DMS114 treated with DMSO at 0.1 percent for 48 hours (cell line): ENCODE measurements around the gene TWNK.

Experiments used
- DNase-seq: peaks from one replicate; lab custom pipeline; 2025; ENCODE audit not compliant: unreplicated experiment; lab: John Stamatoyannopoulos, UW

TWNK gene

GRCh38 chr10:100986952-100987684, at the start of gene TWNK, which contains the start of gene MRPL43:
Gene TWNK (plus strand): TSS chr10:100987543. CDS start chr10:100988211, 668 bp downstream.
Gene MRPL43 (minus strand): TSS chr10:100987497. CDS start chr10:100987443, 54 bp downstream.
- DNase-seq: peak; percentile 82

- DNase-seq: no peak
Measured at GRCh38 chr10:100939763-100940344, 47.5 kb upstream of the TWNK start.

- DNase-seq: no peak
Measured at GRCh38 chr10:100942229-100942628, 45.1 kb upstream of the TWNK start.

GRCh38 chr10:100943508-100943907, 43.8 kb upstream of the TWNK start:
- DNase-seq: no peak

GRCh38 chr10:100945754-100946153, 41.6 kb upstream of the TWNK start:
- DNase-seq: no peak

- DNase-seq: no peak
Measured at GRCh38 chr10:100948916-100949315, 38.4 kb upstream of the TWNK start.

- no peak for DNase-seq
Measured at GRCh38 chr10:100960251-100960650, 27.1 kb upstream of the TWNK start.

- DNase-seq: no peak
Measured at GRCh38 chr10:100962351-100963080, 24.8 kb upstream of the TWNK start.

GRCh38 chr10:100963826-100964225, 23.5 kb upstream of the TWNK start:
- no peak for DNase-seq

GRCh38 chr10:100965820-100966219, 21.5 kb upstream of the TWNK start:
- no peak for DNase-seq

- no peak for DNase-seq
Measured at GRCh38 chr10:100966887-100967286, 20.5 kb upstream of the TWNK start.

GRCh38 chr10:100967332-100967731, 20.0 kb upstream of the TWNK start:
- DNase-seq: no peak

- DNase-seq: no peak
Measured at GRCh38 chr10:100968062-100968736, 19.1 kb upstream of the TWNK start.

- DNase-seq: no peak
Measured at GRCh38 chr10:100968863-100969186, 18.5 kb upstream of the TWNK start.

- DNase-seq: peak; percentile 33
Measured at GRCh38 chr10:100969187-100970075, 17.9 kb upstream of the TWNK start, which contains the start of gene SEMA4G. Gene SEMA4G (plus strand): TSS chr10:100969504. CDS start chr10:100972913, 3,409 bp downstream.

GRCh38 chr10:100970076-100970913, 17.0 kb upstream of the TWNK start:
- DNase-seq: no peak

GRCh38 chr10:100970914-100971811, 16.2 kb upstream of the TWNK start:
- no peak for DNase-seq

- DNase-seq: no peak
Measured at GRCh38 chr10:100972115-100972903, 15.0 kb upstream of the TWNK start.
